KMS-11 (cell line): ENCODE measurements around the gene ANK3.

Source experiments
- H2AFZ ChIP-seq: fragments of 200-600 bp; sonication (generic); 2 replicates; pipeline ENCODE4 v1.6.1; 2016; ENCODE audit warnings: antibody characterized with exemption, mixed run types, low read depth
- H3K27ac ChIP-seq: fragments of 200-600 bp; sonication (generic); 2 replicates; pipeline ENCODE4 v1.6.1; 2016; ENCODE audit warnings: mild to moderate bottlenecking, mixed run types
- H3K27me3 ChIP-seq: fragments of 200-600 bp; sonication (generic); 2 replicates; pipeline ENCODE4 v1.6.1; 2017; ENCODE audit warnings: mild to moderate bottlenecking, low read depth, mixed run types, moderate library complexity; ENCODE audit not compliant: insufficient read depth
- H3K36me3 ChIP-seq: fragments of 200-600 bp; sonication (generic); 2 replicates; pipeline ENCODE4 v1.6.1; 2017; ENCODE audit warnings: mild to moderate bottlenecking, mixed run types; ENCODE audit not compliant: insufficient read depth
- H3K4me1 ChIP-seq: fragments of 200-600 bp; sonication (generic); 2 replicates; pipeline ENCODE4 v1.6.1; 2016; ENCODE audit warnings: mild to moderate bottlenecking, low read depth, mixed run types; ENCODE audit not compliant: poor library complexity, severe bottlenecking
- H3K4me2 ChIP-seq: fragments of 200-600 bp; sonication (generic); 2 replicates; pipeline ENCODE4 v1.7.0; 2016; ENCODE audit warnings: mild to moderate bottlenecking, mixed run types
- H3K4me3 ChIP-seq: fragments of 200-600 bp; sonication (generic); IDR thresholded peaks from 2 replicates; pipeline ENCODE4 v1.6.1; 2017; ENCODE audit warnings: low read depth, low read length, mixed read lengths; ENCODE audit not compliant: insufficient read depth
- H3K79me2 ChIP-seq: fragments of 200-600 bp; sonication (generic); 2 replicates; pipeline ENCODE4 v1.6.1; 2016; ENCODE audit warnings: low read depth, mixed run types; ENCODE audit not compliant: insufficient read depth
- H3K9ac ChIP-seq: fragments of 200-600 bp; sonication (generic); 2 replicates; pipeline ENCODE4 v1.6.1; 2016; ENCODE audit warnings: mild to moderate bottlenecking, mixed run types
- H4K20me1 ChIP-seq: fragments of 200-600 bp; sonication (generic); 2 replicates; pipeline ENCODE4 v1.6.1; 2016; ENCODE audit warnings: mild to moderate bottlenecking, mixed run types; ENCODE audit not compliant: insufficient read depth
- CTCF ChIP-seq: fragments of 200-600 bp; sonication (generic); conservative IDR thresholded peaks from 2 replicates; pipeline ENCODE4 v1.6.1; 2017; ENCODE audit warnings: low read depth, mild to moderate bottlenecking, antibody characterized with exemption, low read length, moderate library complexity, mixed read lengths

The ANK3 gene

GRCh38 chr10:60430017-60430416 lies 40.3 kb upstream of the ANK3 start:
- Histone ChIP-seq H3K4me3 (no peak overlapping the region), H3K27me3 (no peaks in the 10 kb centered on the region), H4K20me1 (peaks cover 64% of the 10 kb centered on the region), H2AFZ (no peak overlapping the region), H3K9ac (no peak overlapping the region), H3K79me2 (peaks cover 95% of the 10 kb centered on the region), H3K4me2 (no peak overlapping the region), H3K4me1 (peaks cover 74% of the 10 kb centered on the region), H3K27ac (no peak overlapping the region), H3K36me3 (0 out of 2 replicates have a peak, but pooled peaks cover 4% of the 10 kb centered on the region)
- no peak for TF ChIP-seq CTCF

DNA sequence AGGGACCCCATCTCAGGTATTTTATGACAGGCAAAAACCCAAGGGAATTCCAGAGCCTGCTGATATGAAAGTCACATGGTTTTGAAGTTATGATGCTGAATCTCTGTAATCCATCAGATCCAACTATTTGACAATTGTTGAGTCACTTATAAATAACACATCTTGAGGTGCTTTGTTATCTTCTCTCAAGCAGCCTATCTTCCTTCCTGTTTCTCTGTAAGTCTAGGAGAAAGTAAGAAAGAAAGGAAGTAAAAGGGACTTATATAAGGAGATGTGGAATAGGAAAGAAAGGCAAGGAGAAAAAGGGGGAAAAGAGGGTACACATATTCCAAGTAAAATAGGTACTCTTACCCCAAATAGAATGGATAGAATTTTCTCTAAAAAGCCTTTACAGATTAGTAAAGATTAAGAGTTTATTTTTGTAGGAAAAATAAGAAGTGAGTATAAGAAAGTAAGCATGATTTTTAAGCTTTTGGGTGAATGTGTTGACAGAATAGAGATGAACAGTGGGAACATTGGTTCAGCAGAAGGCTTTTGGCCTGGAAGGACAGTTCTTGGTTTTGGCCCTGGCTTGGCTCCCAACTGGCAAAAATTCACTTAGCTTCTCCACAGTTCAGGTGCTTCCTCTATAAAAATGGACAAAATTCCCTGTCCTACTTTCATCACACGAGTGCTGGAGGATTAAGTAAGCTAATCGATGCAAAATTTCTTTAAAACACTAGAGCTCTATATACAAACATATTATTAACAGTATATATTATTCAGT lies 39.6 kb upstream of the ANK3 start:
- Histone ChIP-seq H3K9ac (no peak overlapping the region), H3K27ac (no peak overlapping the region), H3K79me2 (peaks cover 95% of the 10 kb centered on the region), H3K36me3 (0 out of 2 replicates have a peak, but pooled peaks cover 4% of the 10 kb centered on the region), H2AFZ (no peak overlapping the region), H4K20me1 (peaks cover 63% of the 10 kb centered on the region), H3K27me3 (no peaks in the 10 kb centered on the region), H3K4me3 (no peak overlapping the region), H3K4me2 (peak overlapping the region; percentile 6; the same call in 1 of the 2 replicates), H3K4me1 (peaks cover 72% of the 10 kb centered on the region)
- TF ChIP-seq CTCF: no peak

DNA sequence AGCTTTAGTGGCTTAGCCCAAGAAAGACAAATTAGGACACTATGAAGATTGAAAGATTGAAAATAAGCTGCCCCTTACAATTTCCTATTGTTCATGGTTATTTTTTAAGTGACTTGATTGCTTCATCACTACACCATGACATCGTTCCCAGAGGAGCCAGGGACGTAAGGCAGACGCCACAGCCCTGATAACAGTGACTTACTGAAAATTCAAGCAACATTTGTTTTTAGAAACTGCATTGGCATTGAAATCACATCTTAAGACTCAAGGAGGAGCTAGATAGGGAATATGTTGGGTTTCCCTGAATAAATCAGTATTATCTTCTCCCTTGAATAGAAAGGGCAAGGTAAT lies 38.7 kb upstream of the ANK3 start:
- Histone ChIP-seq H3K79me2 (peaks cover 95% of the 10 kb centered on the region), H2AFZ (no peak overlapping the region), H3K27ac (no peak overlapping the region), H3K4me3 (no peak overlapping the region), H3K9ac (no peak overlapping the region), H4K20me1 (peaks cover 62% of the 10 kb centered on the region), H3K4me1 (peaks cover 72% of the 10 kb centered on the region), H3K27me3 (no peaks in the 10 kb centered on the region), H3K36me3 (no peaks in the 10 kb centered on the region), H3K4me2 (peak overlapping the region; percentile 6; the same call in 1 of the 2 replicates)
- no peak for TF ChIP-seq CTCF

DNA sequence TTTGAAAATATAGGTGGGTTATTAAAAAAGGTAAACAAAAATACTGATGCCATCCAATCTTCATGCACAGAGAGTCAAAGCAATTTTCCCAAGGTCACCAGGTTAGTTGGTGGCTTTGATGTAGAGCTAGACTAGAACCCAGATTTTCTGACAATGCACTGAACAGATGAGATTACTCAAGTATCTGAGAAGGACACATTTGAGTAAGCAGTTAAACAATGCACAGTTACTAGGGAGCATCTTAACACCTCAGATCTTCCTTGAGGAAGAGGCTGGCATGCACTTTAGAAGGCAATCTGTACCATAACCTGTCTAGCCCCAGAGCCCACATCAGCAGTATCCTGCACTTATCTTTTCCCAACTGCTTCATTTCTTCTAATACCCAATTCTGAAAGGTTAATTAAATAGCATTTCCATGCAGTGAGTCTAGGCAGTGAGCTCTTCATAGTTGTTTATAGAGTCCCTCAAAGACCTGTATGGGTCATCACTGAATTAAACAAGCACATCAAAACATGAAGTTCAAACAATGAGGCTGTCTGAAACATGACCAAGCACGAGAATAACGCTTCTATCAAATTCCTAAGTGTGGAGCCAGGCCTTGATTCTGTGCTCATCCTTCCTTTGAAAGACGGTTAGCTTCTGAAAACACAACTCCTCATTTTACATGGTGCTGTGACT lies 38.2 kb upstream of the ANK3 start:
- Histone ChIP-seq H3K4me1 (peaks cover 72% of the 10 kb centered on the region), H3K36me3 (no peaks in the 10 kb centered on the region), H3K27ac (no peak overlapping the region), H3K27me3 (no peaks in the 10 kb centered on the region), H3K4me3 (no peak overlapping the region), H3K79me2 (peaks cover 95% of the 10 kb centered on the region), H2AFZ (no peak overlapping the region), H3K9ac (no peak overlapping the region), H3K4me2 (peak overlapping the region; percentile 6; the same call in 1 of the 2 replicates), H4K20me1 (peaks cover 62% of the 10 kb centered on the region)
- no peak for TF ChIP-seq CTCF
